ENCODE measurements around the gene SCGB1A1.

SCGB1A1 gene

GRCh38 chr11:62398011-62398994, 20.5 kb upstream of the SCGB1A1 start:
- no peak for DNase-seq

DNA sequence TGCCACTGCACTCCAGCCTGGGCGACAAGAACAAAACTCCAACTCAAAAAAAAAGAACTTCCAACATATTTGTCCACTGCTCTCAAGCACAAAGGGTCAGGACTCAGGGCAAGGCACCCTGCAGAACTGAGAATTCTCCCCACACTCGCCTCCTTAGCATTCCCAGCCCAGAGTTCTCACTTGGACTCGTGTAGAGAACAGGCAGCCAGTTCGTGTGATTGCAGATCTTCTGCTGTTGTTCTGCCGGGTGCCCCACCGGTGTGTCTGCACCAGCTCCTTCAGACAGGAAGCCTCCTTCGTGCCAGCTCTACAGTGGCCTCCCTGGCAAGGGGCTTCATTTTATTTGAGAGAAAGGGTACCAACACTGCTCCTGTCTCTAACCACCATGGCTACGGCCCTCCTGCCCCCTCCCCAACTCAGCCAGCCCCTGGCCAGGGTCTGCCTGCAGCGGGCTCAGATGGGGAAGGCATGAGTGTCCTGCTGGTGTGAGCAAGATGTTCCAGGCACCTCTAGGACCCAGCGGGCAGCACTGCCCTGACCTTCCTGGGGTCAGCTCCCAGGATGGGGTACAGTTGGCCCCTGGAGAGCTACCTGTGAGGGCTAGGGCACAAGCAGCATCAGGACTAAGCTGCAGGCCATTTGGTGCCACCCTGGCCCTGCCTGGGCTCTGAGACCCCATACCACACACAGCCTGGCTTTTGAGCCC, 19.5 kb upstream of the SCGB1A1 start:
- DNase-seq: no peak

- no peak for DNase-seq
Measured at GRCh38 chr11:62399878-62400266, 19.0 kb upstream of the SCGB1A1 start.

DNA sequence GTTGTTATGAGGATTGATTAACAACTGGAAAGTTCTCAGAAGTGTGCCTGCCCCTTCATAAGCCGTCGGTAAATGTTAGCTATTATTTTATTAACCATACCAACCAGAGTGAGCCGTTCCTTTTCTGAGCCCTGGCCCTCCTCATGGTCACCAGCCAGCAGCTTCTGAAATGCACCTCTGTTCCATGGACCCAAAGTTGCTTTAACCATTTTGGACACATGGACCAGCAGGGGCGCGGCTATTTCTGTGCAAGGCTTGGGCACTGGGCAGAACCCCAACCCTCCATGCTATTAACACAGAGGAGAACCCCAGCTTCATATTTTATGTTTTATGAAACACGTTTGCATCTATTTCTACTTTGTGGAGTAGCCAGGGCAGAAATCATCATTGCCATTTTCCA, 18.6 kb upstream of the SCGB1A1 start:
- no peak for DNase-seq

DNA sequence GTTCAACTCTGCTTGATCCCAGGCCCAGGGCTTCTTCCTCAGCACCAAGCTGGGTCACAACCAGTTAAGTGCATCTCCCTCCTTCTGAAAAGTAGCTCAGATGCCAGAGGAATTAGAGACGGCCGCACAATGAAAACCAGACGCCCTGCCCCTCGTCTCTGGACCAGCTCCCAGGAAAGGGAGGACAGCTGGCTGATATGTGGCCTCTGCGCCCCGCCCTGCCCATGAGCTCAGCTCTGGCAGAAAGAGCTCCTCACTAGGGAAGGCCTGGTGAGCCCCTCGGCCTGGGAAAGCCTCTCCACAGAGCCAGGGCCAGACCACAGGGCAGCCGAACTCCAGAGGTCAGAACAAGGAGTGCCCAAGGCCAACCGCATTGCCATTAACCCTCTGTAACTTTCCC, 18.1 kb upstream of the SCGB1A1 start:
- no peak for DNase-seq

DNA sequence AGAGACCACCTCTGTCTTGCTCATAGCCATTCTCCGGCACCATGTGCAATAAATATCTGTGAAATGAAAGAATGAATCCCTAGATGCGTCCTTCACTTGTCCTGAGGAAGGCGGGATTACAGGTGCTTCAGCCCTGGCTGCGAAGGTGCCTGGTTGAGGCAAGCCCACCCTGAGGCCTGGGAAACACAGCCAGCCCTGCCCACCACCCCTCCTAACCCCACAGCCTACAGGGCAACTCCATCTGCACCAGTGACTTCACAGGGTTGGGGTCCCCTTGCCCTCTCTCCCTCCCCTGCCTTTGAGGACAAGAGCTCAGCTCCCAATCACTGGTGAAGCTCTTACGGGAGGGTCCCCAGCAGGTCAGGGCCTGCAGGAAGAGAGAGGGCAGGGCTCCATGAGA, 17.5 kb upstream of the SCGB1A1 start:
- DNase-seq: no peak

GRCh38 chr11:62401811-62402210, 17.0 kb upstream of the SCGB1A1 start:
- DNase-seq: peak; percentile 14

- peak; percentile 59 for DNase-seq
Measured at GRCh38 chr11:62402226-62402959, 16.4 kb upstream of the SCGB1A1 start.

GRCh38 chr11:62402960-62403730, 15.7 kb upstream of the SCGB1A1 start:
- no peak for DNase-seq

GRCh38 chr11:62404435-62404834, 14.4 kb upstream of the SCGB1A1 start:
- DNase-seq: no peak

GRCh38 chr11:62404901-62405300, 13.9 kb upstream of the SCGB1A1 start:
- DNase-seq: no peak

DNA sequence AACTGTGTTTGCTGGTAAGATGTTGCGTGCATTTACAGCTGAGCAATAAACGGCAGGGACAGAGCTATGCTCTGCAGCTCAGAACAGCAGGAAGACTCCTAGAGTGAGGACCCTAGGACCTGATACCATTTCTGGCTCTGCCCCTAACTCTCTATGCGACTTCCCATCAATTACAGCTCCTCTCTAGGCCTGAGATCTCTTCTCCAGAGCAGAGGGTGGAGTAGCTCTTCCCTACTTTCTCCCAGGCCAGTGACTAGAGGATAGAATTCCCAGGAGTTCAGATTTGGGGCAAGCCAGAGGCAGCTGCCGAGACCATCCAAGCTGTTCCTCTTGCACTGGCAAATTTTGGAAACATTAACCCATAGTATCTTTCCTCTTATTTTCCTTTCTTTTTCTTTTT, 12.8 kb upstream of the SCGB1A1 start:
- no peak for DNase-seq

GRCh38 chr11:62409831-62410230, 9.0 kb upstream of the SCGB1A1 start:
- DNase-seq: no peak

DNA sequence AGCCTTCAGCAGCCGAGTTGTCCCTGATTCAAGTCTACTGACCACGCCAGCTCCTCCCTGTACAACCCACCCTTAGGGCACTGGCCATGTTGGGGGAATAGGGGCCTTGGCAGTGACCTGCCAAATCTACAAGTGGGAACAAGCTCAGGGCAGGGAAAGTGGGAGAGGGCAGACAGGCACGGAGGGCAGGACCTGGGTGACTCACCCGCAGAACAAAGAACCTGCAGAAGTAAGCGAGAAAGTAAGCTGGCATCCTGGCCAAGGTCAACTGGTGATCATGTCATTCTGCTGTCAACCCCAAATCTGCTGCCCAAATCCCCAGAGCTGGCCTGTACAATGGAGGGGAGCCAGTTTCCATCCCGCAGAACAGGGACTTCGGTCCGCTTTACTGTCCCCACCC, 7.9 kb upstream of the SCGB1A1 start:
- no peak for DNase-seq

DNA sequence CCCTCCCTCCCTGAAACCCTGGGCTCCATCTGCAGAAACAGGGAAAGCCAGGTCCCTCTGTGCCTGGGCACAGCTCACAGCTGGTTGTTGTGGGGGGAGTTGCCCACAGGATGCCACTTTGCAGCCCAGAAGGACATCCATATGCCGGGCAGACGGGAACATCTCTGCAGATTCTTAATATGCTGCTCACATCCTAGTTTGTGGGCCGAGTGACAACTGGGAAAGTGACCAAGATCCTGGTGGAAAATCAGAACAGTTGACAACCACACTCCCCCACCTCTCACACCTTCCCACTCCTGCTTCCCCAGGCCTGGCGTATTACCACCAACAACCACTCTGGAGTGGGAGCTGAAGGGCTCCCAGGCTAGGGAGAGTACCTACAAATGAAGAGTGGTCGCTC, 7.3 kb upstream of the SCGB1A1 start:
- no peak for DNase-seq

DNA sequence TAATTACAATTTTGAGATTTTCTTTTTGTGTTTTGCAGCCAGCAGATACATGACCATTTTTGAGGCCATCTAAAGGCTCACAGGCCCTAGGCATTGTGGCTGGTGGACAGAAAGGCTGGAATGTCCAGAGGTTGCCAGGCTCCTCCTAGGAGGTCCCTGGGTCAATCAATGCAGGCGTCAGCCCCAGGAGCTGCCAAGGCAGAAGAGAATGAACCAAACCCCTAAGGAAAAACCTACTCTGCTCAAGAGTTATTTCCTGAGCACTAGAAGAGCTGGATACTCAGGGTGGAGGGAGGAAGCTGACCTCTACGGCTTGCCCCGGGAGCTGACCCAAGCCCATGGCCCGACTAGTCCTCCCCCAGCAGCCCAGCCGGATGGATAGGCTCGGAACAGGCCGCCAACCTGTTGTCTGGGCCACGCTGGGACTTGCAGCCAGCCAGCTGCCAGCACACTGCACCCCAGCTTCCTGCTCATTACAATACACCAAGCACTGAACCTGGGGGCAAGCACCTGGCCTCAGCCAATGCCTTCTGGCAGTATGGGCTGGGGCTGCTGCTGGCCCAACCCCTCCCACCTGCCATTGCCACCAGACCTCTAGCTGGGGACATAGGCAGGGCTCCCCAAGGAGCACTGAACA, 5.7 kb upstream of the SCGB1A1 start:
- no peak for DNase-seq

DNA sequence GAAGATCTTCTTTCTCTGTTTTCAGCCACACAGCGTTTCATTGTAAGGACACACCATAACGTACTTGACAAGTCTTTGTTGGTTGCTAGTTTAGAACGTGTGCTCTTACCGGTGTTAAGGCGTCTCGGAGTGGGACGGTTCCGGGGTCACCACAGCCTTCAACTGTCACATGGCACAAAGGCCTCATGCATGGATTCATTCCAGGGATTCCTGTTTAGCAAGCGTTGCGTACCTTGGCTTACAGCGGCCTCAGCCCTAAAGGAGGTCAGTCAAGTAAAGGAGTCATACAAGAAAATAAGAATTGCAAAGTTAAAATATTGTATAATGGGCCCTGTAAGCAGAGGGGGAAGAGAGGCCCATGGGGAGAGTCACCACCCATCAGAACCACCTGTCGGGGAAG, 2.2 kb upstream of the SCGB1A1 start:
- no peak for DNase-seq

GRCh38 chr11:62418136-62418535, 697 bp upstream of the SCGB1A1 start:
- DNase-seq: no peak

- no peak for DNase-seq
Measured at GRCh38 chr11:62419314-62419929, 589 bp downstream of the SCGB1A1 start.

DNA sequence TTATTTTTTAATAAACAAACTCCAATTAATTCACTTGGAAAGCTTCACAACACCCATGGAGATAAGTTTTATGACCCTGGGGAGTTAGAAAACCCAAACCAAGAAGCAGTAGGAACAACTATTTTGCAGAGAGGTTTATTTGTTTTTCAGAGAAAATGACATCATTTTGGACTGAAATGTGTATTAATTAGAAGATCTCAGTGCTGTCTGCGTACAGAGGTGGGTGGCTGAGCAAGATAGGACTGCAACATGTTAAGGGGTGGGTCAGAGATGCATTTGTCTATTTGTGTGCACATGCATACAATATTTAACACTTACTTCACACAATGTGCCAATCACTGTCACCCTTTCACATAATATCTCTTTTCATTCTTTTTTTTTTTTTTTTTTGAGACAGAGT, 1.1 kb downstream of the SCGB1A1 start:
- no peak for DNase-seq

GRCh38 chr11:62420882-62421281, 2.0 kb downstream of the SCGB1A1 start:
- no peak for DNase-seq

DNA sequence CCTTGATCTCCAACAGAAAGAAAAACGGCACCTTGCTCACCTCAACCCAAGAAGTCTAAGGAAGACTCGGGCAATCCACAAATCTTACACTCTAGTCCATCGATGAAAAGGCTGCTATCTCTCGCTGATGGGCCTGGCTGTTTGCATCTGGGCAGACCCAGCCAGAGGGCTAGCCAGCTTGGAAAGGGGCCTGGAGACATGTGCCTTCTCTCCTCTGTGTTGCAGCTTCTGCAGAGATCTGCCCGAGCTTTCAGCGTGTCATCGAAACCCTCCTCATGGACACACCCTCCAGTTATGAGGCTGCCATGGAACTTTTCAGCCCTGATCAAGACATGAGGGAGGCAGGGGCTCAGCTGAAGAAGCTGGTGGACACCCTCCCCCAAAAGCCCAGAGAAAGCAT, 3.2 kb downstream of the SCGB1A1 start:
- no peak for DNase-seq

Measured in stimulated activated CD4-positive, alpha-beta T cell treated with anti-CD3 and anti-CD28 coated beads, Interleukin-4, amount 100 ng/mL, for 1 hour (primary cell).